Panc1 (cell line): Measurements from ENCODE around the gene LRRC4. TPM values are rescaled to one million over a fixed set of nuclear protein-coding genes. Genes with fewer than 3 reads are reported as not detected.

Experiments used
- ATAC-seq: fragments of 200-7000 bp; cut with Tn5 transposase; 2 replicates; pipeline ENCODE4 v1.9.1; 2020; ENCODE audit warnings: mild to moderate bottlenecking, moderate library complexity
- BruUV-seq: library from RNA; stranded (reverse); fragments of 400-500 nt; replicated peaks from 2 replicates; lab custom pipeline; 2021; lab: Mats Ljungman, UMichigan
- CTCF ChIA-PET: fragments of 300-600 bp; sonication (Branson Sonifier 250); formaldehyde crosslinking; loops from one replicate; lab custom pipeline; 2022; ENCODE audit warnings: antibody characterized with exemption; lab: Charles Lee
- POLR2A ChIA-PET: fragments of 300-600 bp; sonication (Branson Sonifier 250); formaldehyde crosslinking; loops from one replicate; lab custom pipeline; 2022; ENCODE audit warnings: antibody characterized with exemption; lab: Charles Lee
- DNase-seq: peaks from one replicate; pipeline ENCODE4 v3.0.0-alpha.2; 2010; ENCODE audit warnings: low read depth, low spot score
- H3K27ac ChIP-seq: 2 replicates; pipeline ENCODE4 v1.5.1; 2011; ENCODE audit warnings: mild to moderate bottlenecking, low read length, inconsistent platforms
- H3K27me3 ChIP-seq: fragments of 200-500 bp; sonication (Bioruptor generic); 2 replicates; pipeline ENCODE4 v1.6.0; 2014; ENCODE audit warnings: low read length, inconsistent platforms; ENCODE audit not compliant: control insufficient read depth, insufficient read depth
- H3K36me3 ChIP-seq: fragments of 200-500 bp; sonication (Bioruptor generic); 2 replicates; pipeline ENCODE4 v1.5.1; 2014; ENCODE audit warnings: inconsistent platforms, mild to moderate bottlenecking, low read length, moderate library complexity; ENCODE audit not compliant: control insufficient read depth, insufficient read depth
- H3K4me1 ChIP-seq: 2 replicates; pipeline ENCODE4 v1.5.1; 2011; ENCODE audit warnings: inconsistent platforms, mild to moderate bottlenecking, low read length, moderate library complexity; ENCODE audit not compliant: control insufficient read depth, insufficient read depth
- H3K4me3 ChIP-seq, 2 experiments: 2 replicates each; pipeline ENCODE4 v1.5.1; 2011 to 2012; ENCODE audit warnings: low read depth in 2 of 2, low read length in 2 of 2, mild to moderate bottlenecking in 2 of 2, inconsistent platforms in 1 of 2, moderate library complexity in 1 of 2
- H3K9me3 ChIP-seq: fragments of 200-500 bp; sonication (Bioruptor generic); 2 replicates; pipeline ENCODE4 v1.5.1; 2014; ENCODE audit warnings: low read depth, mild to moderate bottlenecking, inconsistent platforms, low read length, moderate library complexity; ENCODE audit not compliant: control insufficient read depth, insufficient read depth
- POLR2AphosphoS5 ChIP-seq: IDR thresholded peaks from 2 replicates; pipeline ENCODE4 v1.6.1; 2012; ENCODE audit warnings: mild to moderate bottlenecking, low read depth, low read length, moderate library complexity
- REST ChIP-seq, 2 experiments: IDR thresholded peaks; 2 replicates each; pipeline ENCODE4 v1.6.1; 2011 to 2012; ENCODE audit warnings: low read depth in 2 of 2, control low read depth in 1 of 2, low read length in 1 of 2, mild to moderate bottlenecking in 1 of 2, moderate library complexity in 1 of 2; ENCODE audit not compliant: insufficient read depth in 1 of 2
- SIN3A ChIP-seq: IDR thresholded peaks from 2 replicates; pipeline ENCODE4 v1.6.1; 2012; ENCODE audit warnings: low read depth, mild to moderate bottlenecking, low read length, moderate library complexity, borderline replicate concordance; ENCODE audit not compliant: insufficient read depth
- TCF7L2 ChIP-seq: IDR thresholded peaks from 2 replicates; pipeline ENCODE4 v1.6.1; 2011; ENCODE audit warnings: mild to moderate bottlenecking, low read depth, low read length, inconsistent platforms
- in situ Hi-C: cut with HindIII; loops from 2 replicates; pipeline ENCODE4 v1.10.0; 2016; ENCODE audit warnings: low sequenced_read_pairs, low pct_unique_long_range_greater_than_20kb
- intact Hi-C: fragments of 100-400 bp; cut with micrococcal nuclease; formaldehyde crosslinking; loops from one replicate; pipeline ENCODE4 v1.10.0; 2022; ENCODE audit not compliant: unreplicated experiment
- total RNA-seq: library from RNA; stranded (reverse); gene quantifications from one replicate; pipeline ENCODE4 v1.2.1, GENCODE V29; 2021; ENCODE audit not compliant: unreplicated experiment
- TF ChIP-seq, protein P1 (sequence below): fragments of 450-650 bp; IDR thresholded peaks from 2 replicates; pipeline ENCODE4 v1.5.1; 2017; ENCODE audit warnings: mild to moderate bottlenecking

The LRRC4 gene
- total RNA-seq, 1 experiment from 2014 or later: not detected

- H3K36me3 ChIP-seq: no peaks in the 10 kb centered on the region
- no peak for TF ChIP-seq POLR2AphosphoS5
- TF ChIP-seq REST (IDR thresholded peaks at IDR 0.05; ENCODE audit: insufficient read depth in 1 of 2, low read depth in 2 of 2, low read length in 1 of 2): no peak
- no peak for TF ChIP-seq TCF7L2
- TF ChIP-seq, protein P1, sequence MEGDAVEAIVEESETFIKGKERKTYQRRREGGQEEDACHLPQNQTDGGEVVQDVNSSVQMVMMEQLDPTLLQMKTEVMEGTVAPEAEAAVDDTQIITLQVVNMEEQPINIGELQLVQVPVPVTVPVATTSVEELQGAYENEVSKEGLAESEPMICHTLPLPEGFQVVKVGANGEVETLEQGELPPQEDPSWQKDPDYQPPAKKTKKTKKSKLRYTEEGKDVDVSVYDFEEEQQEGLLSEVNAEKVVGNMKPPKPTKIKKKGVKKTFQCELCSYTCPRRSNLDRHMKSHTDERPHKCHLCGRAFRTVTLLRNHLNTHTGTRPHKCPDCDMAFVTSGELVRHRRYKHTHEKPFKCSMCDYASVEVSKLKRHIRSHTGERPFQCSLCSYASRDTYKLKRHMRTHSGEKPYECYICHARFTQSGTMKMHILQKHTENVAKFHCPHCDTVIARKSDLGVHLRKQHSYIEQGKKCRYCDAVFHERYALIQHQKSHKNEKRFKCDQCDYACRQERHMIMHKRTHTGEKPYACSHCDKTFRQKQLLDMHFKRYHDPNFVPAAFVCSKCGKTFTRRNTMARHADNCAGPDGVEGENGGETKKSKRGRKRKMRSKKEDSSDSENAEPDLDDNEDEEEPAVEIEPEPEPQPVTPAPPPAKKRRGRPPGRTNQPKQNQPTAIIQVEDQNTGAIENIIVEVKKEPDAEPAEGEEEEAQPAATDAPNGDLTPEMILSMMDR: no peak
- no peak for TF ChIP-seq SIN3A
- in situ Hi-C loops: no loop called here
- ATAC-seq: peak; percentile 17; the same call in 1 of the 2 replicates
- CTCF ChIA-PET: no interaction called here
- H3K4me3 ChIP-seq: no peak overlapping the region
- POLR2A ChIA-PET: no interaction called here
- H3K4me1 ChIP-seq: no peaks in the 10 kb centered on the region
- BruUV-seq: no TSS peak
- intact Hi-C loops: no loop called here
- H3K9me3 ChIP-seq: no peaks in the 10 kb centered on the region
- H3K27me3 ChIP-seq: no peaks in the 10 kb centered on the region
- H3K27ac ChIP-seq: no peak overlapping the region
- no peak for DNase-seq
These were observed 22.8 kb upstream of the LRRC4 start for GRCh38 chr7:128053991-128054390.

DNA sequence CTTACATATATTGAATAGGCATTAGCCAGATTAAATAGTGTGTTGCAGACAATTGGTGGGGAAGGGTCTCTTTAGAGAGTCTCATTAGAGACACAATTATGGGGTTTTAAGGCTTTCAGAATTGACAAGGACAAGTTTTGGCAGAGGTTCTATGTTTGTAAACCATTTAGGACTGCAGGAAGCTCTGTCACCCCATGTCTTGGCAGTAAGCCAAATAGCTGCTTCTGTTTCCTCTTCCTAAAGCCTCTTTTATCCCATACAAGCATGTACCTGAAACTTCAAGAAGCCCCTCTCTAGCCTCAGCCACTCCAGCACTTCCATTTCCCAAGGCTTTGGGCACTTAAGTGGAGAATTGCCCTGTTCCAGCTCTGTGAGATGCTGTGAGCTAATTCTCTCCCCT is 21.8 kb upstream of the LRRC4 start:
- in situ Hi-C loops: no loop called here
- Histone ChIP-seq H3K36me3 (no peaks in the 10 kb centered on the region), H3K27me3 (no peaks in the 10 kb centered on the region), H3K9me3 (no peaks in the 10 kb centered on the region), H3K4me1 (no peaks in the 10 kb centered on the region), H3K4me3 (no peak overlapping the region), H3K27ac (no peak overlapping the region)
- ATAC-seq: no peak
- no TSS peak for BruUV-seq
- no peak for DNase-seq
- no peak for TF ChIP-seq SIN3A
- TF ChIP-seq REST (IDR thresholded peaks at IDR 0.05; ENCODE audit: insufficient read depth in 1 of 2, low read depth in 2 of 2, low read length in 1 of 2): no peak
- TF ChIP-seq, protein P1: no peak
- TF ChIP-seq POLR2AphosphoS5: no peak
- no peak for TF ChIP-seq TCF7L2
- POLR2A ChIA-PET: no interaction called here
- CTCF ChIA-PET: no interaction called here
- intact Hi-C loops: no loop called here
